ENCODE data around the gene ZNF366.

ZNF366 gene

GRCh38 chr5:72495410-72495809 is 11.8 kb downstream of the ZNF366 start:
- no peak for DNase-seq (ENCODE audit: low read depth in 3 of 3, low spot score in 1 of 3)

GRCh38 chr5:72494623-72495124 is 12.5 kb downstream of the ZNF366 start:
- DNase-seq (ENCODE audit: low read depth in 3 of 3, low spot score in 1 of 3): no peak

GRCh38 chr5:72489536-72489935 is 17.7 kb downstream of the ZNF366 start:
- DNase-seq (ENCODE audit: low read depth in 3 of 3, low spot score in 1 of 3): no peak

GRCh38 chr5:72488756-72489155 is 18.5 kb downstream of the ZNF366 start:
- DNase-seq (ENCODE audit: low read depth in 3 of 3, low spot score in 1 of 3): no peak

GRCh38 chr5:72487177-72487576 is 20.0 kb downstream of the ZNF366 start:
- no peak for DNase-seq (ENCODE audit: low read depth in 3 of 3, low spot score in 1 of 3)

- DNase-seq (ENCODE audit: low read depth in 3 of 3, low spot score in 1 of 3): no peak
Observed at GRCh38 chr5:72486371-72486770, 20.8 kb downstream of the ZNF366 start.

- no peak for DNase-seq (ENCODE audit: low read depth in 3 of 3, low spot score in 1 of 3)
Observed at GRCh38 chr5:72485430-72485974, 21.7 kb downstream of the ZNF366 start.

- no peak for DNase-seq (ENCODE audit: low read depth in 3 of 3, low spot score in 1 of 3)
Observed at GRCh38 chr5:72482046-72482445, 25.2 kb downstream of the ZNF366 start.

GRCh38 chr5:72480841-72481240 is 26.4 kb downstream of the ZNF366 start:
- no peak for DNase-seq (ENCODE audit: low read depth in 3 of 3, low spot score in 1 of 3)

GRCh38 chr5:72479921-72480320 is 27.3 kb downstream of the ZNF366 start:
- no peak for DNase-seq (ENCODE audit: low read depth in 3 of 3, low spot score in 1 of 3)

GRCh38 chr5:72478684-72479083 is 28.5 kb downstream of the ZNF366 start:
- DNase-seq (ENCODE audit: low read depth in 3 of 3, low spot score in 1 of 3): no peak

- DNase-seq (ENCODE audit: low read depth in 3 of 3, low spot score in 1 of 3): no peak
Observed at GRCh38 chr5:72478276-72478675, 28.9 kb downstream of the ZNF366 start.

- no peak for DNase-seq (ENCODE audit: low read depth in 3 of 3, low spot score in 1 of 3)
Observed at GRCh38 chr5:72477644-72478043, 29.6 kb downstream of the ZNF366 start.

- no peak for DNase-seq (ENCODE audit: low read depth in 3 of 3, low spot score in 1 of 3)
Observed at GRCh38 chr5:72477176-72477575, 30.0 kb downstream of the ZNF366 start.

- DNase-seq (ENCODE audit: low read depth in 3 of 3, low spot score in 1 of 3): no peak
Observed at GRCh38 chr5:72476721-72477120, 30.5 kb downstream of the ZNF366 start.

- DNase-seq (ENCODE audit: low read depth in 3 of 3, low spot score in 1 of 3): no peak
Observed at GRCh38 chr5:72476275-72476674, 30.9 kb downstream of the ZNF366 start.

- DNase-seq (ENCODE audit: low read depth in 3 of 3, low spot score in 1 of 3): no peak
Observed at GRCh38 chr5:72474516-72474915, 32.7 kb downstream of the ZNF366 start.

- no peak for DNase-seq (ENCODE audit: low read depth in 3 of 3, low spot score in 1 of 3)
Observed at GRCh38 chr5:72474046-72474500, 33.1 kb downstream of the ZNF366 start.

- no peak for DNase-seq (ENCODE audit: low read depth in 3 of 3, low spot score in 1 of 3)
Observed at GRCh38 chr5:72472666-72473422, 34.4 kb downstream of the ZNF366 start.

- no peak for DNase-seq (ENCODE audit: low read depth in 3 of 3, low spot score in 1 of 3)
Observed at GRCh38 chr5:72472031-72472430, 35.2 kb downstream of the ZNF366 start.

GRCh38 chr5:72470826-72471225 is 36.4 kb downstream of the ZNF366 start:
- DNase-seq (ENCODE audit: low read depth in 3 of 3, low spot score in 1 of 3): no peak

GRCh38 chr5:72468606-72469005 is 38.6 kb downstream of the ZNF366 start:
- no peak for DNase-seq (ENCODE audit: low read depth in 3 of 3, low spot score in 1 of 3)

GRCh38 chr5:72468024-72468423 is 39.2 kb downstream of the ZNF366 start:
- no peak for DNase-seq (ENCODE audit: low read depth in 3 of 3, low spot score in 1 of 3)
